NCI-H526 (cell line): ENCODE data around the gene AK5.
A peak's percentile ranks its signal among the peaks of the same experiment; 100 is the strongest.
"Not testable (repeated sequence)": the region's sequence is repeated elsewhere in the genome, so short reads cannot be mapped to it uniquely, and the experiment has no call there.

Experiments used
- DNase-seq, 2 experiments: peaks; one replicate each; lab custom pipeline; 2025; lab: John Stamatoyannopoulos, UW

Gene AK5

GRCh38 chr1:77499466-77499865 lies 217.6 kb downstream of the AK5 start:
- no peak for DNase-seq

- no peak for DNase-seq
Observed at GRCh38 chr1:77504986-77505385, 223.2 kb downstream of the AK5 start.

GRCh38 chr1:77506771-77507170 lies 225.0 kb downstream of the AK5 start:
- DNase-seq, result no peak

GRCh38 chr1:77509051-77509492 lies 227.3 kb downstream of the AK5 start:
- no peak for DNase-seq

GRCh38 chr1:77509898-77510297 lies 228.1 kb downstream of the AK5 start:
- no peak for DNase-seq

GRCh38 chr1:77511440-77511840 lies 229.6 kb downstream of the AK5 start:
- no peak for DNase-seq

- DNase-seq, result not testable (repeated sequence)
Observed at GRCh38 chr1:77512650-77513049, 230.8 kb downstream of the AK5 start.

- DNase-seq, result peak; percentile 73 to 86
Observed at GRCh38 chr1:77513839-77514763, 232.3 kb downstream of the AK5 start.

- DNase-seq, result peak; percentile 17 to 54
Observed at GRCh38 chr1:77514921-77515776, 233.3 kb downstream of the AK5 start.

GRCh38 chr1:77516106-77516505 lies 234.3 kb downstream of the AK5 start:
- no peak for DNase-seq

GRCh38 chr1:77524038-77524437 lies 242.2 kb downstream of the AK5 start:
- no peak for DNase-seq

- not testable (repeated sequence) for DNase-seq
Observed at GRCh38 chr1:77531149-77531548, 249.3 kb downstream of the AK5 start.

- DNase-seq, result not testable (repeated sequence)
Observed at GRCh38 chr1:77531596-77532280, 249.9 kb downstream of the AK5 start.

GRCh38 chr1:77532641-77533040 lies 250.8 kb downstream of the AK5 start:
- DNase-seq, result no peak

- DNase-seq, result peak; percentile 41 to 65
Observed at GRCh38 chr1:77533660-77534305, 252.0 kb downstream of the AK5 start.

- DNase-seq, result no peak
Observed at GRCh38 chr1:77534456-77534855, 252.6 kb downstream of the AK5 start.

- no peak for DNase-seq
Observed at GRCh38 chr1:77536813-77537212, 255.0 kb downstream of the AK5 start.

- peak; percentile 7 to 13 for DNase-seq
Observed at GRCh38 chr1:77538956-77539518, 257.2 kb downstream of the AK5 start.

GRCh38 chr1:77539519-77540142 lies 257.8 kb downstream of the AK5 start:
- no peak for DNase-seq

- no peak for DNase-seq
Observed at GRCh38 chr1:77540501-77541161, 258.8 kb downstream of the AK5 start.
